Psoas muscle (tissue), 8 donors: ENCODE measurements around the gene DELE1. TPM values are rescaled to one million over a fixed set of nuclear protein-coding genes. Genes with fewer than 3 reads are reported as not detected.

ENCODE experiments used
- ATAC-seq, 4 donors: fragments of 200-7000 bp; cut with Tn5 transposase; one replicate each; pipeline ENCODE4 v1.9.1; 2020; ENCODE audit warnings: moderate library complexity in 3 of 4, mild to moderate bottlenecking in 2 of 4
- DNase-seq, 2 donors: peaks; one replicate each; pipeline ENCODE4 v3.0.0-alpha.2; 2020
- H3K27ac ChIP-seq: fragments of 200-600 bp; one replicate; pipeline ENCODE4 v1.8.0; 2022
- H3K27me3 ChIP-seq, 3 donors: fragments of 200-600 bp in 1 of 3; one replicate each; pipeline versions ENCODE4 v1.6.1 to v1.8.0; 2013 to 2022; ENCODE audit warnings: low read length in 2 of 3, mild to moderate bottlenecking in 2 of 3, moderate library complexity in 1 of 3; ENCODE audit not compliant: insufficient read depth in 3 of 3
- H3K36me3 ChIP-seq, 2 donors: fragments of 200-600 bp in 1 of 2; one replicate each; pipeline versions ENCODE4 v1.6.1 to v1.8.0; 2013 to 2022; ENCODE audit warnings: low read depth in 1 of 2, mild to moderate bottlenecking in 1 of 2, moderate library complexity in 1 of 2; ENCODE audit not compliant: insufficient read depth in 1 of 2
- H3K4me1 ChIP-seq: fragments of 200-600 bp; one replicate; pipeline ENCODE4 v1.8.0; 2022
- H3K4me3 ChIP-seq: fragments of 200-600 bp; one replicate; pipeline ENCODE4 v1.8.0; 2022; ENCODE audit warnings: mild to moderate bottlenecking
- H3K9me3 ChIP-seq: fragments of 200-600 bp; one replicate; pipeline ENCODE4 v1.8.0; 2022
- WGBS, 3 donors: extraction: QIAGEN DNeasy Blood & Tissue Kit; methylation state at CpG; one replicate each; pipeline versions ENCODE4 v1.1.6 to v1.1.7; 2013; 5-methylcytosine and 5-hydroxymethylcytosine counted together
- intact Hi-C, 2 donors: fragments of 100-400 bp; cut with DNase I; formaldehyde crosslinking; loops; one replicate each; pipeline versions ENCODE4 v1.11.0 to v1.14.2; 2022
- polyA plus RNA-seq, 3 donors: library from polyadenylated mRNA; stranded (reverse); fragments of 200-250 nt; gene quantifications; one replicate each; pipeline ENCODE4 v1.2.3, GENCODE V29; 2013
- total RNA-seq, 4 donors: library from RNA; stranded (reverse); fragmentation: NEBNext Ultra II Directional in 2 of 4; extraction: Animal tissue kit (Norgen Biotek cat#: 25700) in 2 of 4; gene quantifications; one replicate each; pipeline versions ENCODE4 v1.2.1 to v1.2.4, GENCODE V29; 2021 to 2023
- TF ChIP-seq, protein P1 (sequence below): fragments of 200-600 bp; IDR thresholded peaks from one replicate; pipeline ENCODE4 v1.8.0; 2022; ENCODE audit warnings: antibody characterized with exemption
- donor health status: healthy with polysubstance abuse.
- donor health status: DM: no; HTN: no; CAD: no; lungs with moderate emphysema.
- donor health status: Bipolar disorder and iron deficiency.
- donor health status: healthy.
- donor health status: DM: yes; HTN: yes; CAD: no.
- donor health status: DM: no; HTN: no; CAD: no.
- donor health status: DM: no; HTN: no; CAD: no.
- donor health status: DM: yes; HTN: yes; CAD: no.

The DELE1 gene
- total and polyA plus RNA-seq, 7 donors: 23.1 to 65.5 (median 40.5) TPM

DNA sequence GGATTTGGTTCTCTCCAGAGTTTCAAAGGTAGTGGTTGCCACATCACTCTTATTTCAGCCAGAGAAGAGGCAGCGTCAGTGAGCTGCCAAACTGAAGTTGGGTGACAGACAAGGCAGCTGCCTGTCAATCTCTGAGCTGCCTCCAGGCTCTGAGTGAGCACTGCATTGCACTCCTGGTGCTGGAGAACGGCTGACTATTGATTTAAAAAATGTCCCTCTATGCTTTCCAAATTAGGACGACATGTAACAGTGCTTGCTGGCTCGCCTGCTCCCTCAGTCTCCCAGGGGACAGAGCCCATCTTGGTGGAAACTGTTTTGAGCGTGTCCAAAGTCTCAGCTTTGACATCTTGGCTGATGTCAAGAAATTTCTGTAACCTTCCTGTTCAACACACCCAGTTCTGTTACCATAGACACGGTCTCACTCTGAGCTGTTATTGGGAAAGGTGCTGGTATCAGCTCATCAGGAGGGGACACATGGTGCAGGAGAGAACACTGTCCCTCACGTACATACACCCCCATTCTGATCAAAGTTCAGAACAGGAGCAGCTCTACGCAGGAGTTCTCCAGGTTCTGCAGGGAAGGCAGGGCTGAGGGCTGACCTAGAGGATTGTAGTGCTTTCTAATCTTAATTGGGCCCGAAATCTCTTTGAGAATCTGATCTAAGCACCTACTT lies 18.6 kb downstream of the DELE1 start:
- intact Hi-C loops: no loop called here
- 28 to 41% (median 30%) methylated on average over 9 of the region's 9 CpGs for WGBS, 3 donors
- TF ChIP-seq, protein P1, sequence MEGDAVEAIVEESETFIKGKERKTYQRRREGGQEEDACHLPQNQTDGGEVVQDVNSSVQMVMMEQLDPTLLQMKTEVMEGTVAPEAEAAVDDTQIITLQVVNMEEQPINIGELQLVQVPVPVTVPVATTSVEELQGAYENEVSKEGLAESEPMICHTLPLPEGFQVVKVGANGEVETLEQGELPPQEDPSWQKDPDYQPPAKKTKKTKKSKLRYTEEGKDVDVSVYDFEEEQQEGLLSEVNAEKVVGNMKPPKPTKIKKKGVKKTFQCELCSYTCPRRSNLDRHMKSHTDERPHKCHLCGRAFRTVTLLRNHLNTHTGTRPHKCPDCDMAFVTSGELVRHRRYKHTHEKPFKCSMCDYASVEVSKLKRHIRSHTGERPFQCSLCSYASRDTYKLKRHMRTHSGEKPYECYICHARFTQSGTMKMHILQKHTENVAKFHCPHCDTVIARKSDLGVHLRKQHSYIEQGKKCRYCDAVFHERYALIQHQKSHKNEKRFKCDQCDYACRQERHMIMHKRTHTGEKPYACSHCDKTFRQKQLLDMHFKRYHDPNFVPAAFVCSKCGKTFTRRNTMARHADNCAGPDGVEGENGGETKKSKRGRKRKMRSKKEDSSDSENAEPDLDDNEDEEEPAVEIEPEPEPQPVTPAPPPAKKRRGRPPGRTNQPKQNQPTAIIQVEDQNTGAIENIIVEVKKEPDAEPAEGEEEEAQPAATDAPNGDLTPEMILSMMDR: no peak
- Histone ChIP-seq H3K27me3 (peaks cover 0 to 3% (median 0%) of the 10 kb centered on the region in 3 donors), H3K4me3 (no peak overlapping the region), H3K27ac (peak overlapping the region; percentile 19), H3K36me3 (peaks cover 8 to 26% of the 10 kb centered on the region in 2 donors), H3K9me3 (no peaks in the 10 kb centered on the region), H3K4me1 (peaks cover 22% of the 10 kb centered on the region)
- peak; percentile 35 to 61 for DNase-seq
- peak; percentile 78 to 90 (median 86) for ATAC-seq

DNA sequence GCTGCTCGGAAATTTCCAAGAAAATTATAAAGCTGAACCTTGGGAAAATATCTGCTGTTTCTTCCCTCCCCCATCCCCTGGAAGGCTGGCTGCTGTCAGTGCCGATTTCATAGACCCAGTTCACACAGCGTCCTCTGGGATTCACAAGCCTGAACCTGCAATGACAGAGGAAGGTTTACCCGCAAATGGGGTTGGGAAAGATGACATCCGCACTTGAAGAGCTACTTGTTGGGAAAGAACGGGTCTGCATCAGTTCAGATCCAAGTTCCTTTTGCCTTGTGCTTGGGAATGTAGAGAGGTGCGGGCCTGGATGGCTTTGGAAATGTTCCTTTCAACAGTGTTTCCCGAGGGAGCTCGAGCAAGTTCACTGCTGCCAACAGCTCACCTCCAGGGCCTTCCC lies 20.4 kb downstream of the DELE1 start:
- Histone ChIP-seq H3K27me3 (peaks cover 0 to 4% (median 3%) of the 10 kb centered on the region in 3 donors), H3K36me3 (peaks cover 0 to 9% of the 10 kb centered on the region in 2 donors), H3K4me3 (no peak overlapping the region), H3K4me1 (peaks cover 22% of the 10 kb centered on the region), H3K27ac (no peak overlapping the region), H3K9me3 (no peaks in the 10 kb centered on the region)
- no peak for DNase-seq
- 67 to 72% (median 68%) methylated on average over 9 of the region's 9 CpGs for WGBS, 3 donors
- no peak for ATAC-seq
- TF ChIP-seq, protein P1: no peak
- intact Hi-C loops: no loop called here

DNA sequence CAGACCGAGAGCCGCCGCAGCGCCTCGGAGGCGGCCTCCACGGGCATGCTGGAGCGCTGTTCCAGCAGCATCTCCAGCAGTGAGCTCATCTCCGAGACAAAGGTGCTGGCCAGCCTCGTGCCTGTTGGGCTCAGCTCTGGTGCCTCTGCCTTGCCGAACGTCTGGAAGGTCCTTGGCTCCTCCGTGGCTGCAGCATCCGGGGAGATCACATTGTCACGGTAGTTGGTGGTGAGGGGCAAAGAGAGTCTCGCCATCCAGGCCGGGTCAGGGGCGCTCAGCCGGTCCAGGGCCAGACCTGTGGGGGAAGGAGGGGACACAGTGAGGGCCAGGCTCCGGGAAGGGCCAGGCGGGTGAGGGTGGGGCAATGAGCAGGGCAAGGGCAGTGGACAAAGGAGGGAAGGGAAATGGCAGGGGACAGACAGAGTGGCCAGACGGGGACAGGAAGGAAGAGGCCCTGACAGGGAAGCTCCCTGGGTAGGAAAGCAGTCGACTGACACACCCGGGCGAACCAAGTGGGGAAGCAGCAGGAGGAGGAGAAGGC lies 21.9 kb downstream of the DELE1 start:
- H3K36me3 ChIP-seq: no peaks in the 10 kb centered on the region
- intact Hi-C loops: no loop called here
- no peak overlapping the region for H3K27ac ChIP-seq
- TF ChIP-seq, protein P1: no peak
- H3K27me3 ChIP-seq: peaks cover 0 to 4% (median 3%) of the 10 kb centered on the region in 3 donors
- no peak overlapping the region for H3K4me3 ChIP-seq
- DNase-seq (peak in 1 of 2 donors; percentile 37), ATAC-seq (no peak)
- 27 to 33% (median 27%) methylated on average over 22 to 25 of the region's 25 CpGs for WGBS, 3 donors
- H3K4me1 ChIP-seq: peaks cover 22% of the 10 kb centered on the region
- no peaks in the 10 kb centered on the region for H3K9me3 ChIP-seq

DNA sequence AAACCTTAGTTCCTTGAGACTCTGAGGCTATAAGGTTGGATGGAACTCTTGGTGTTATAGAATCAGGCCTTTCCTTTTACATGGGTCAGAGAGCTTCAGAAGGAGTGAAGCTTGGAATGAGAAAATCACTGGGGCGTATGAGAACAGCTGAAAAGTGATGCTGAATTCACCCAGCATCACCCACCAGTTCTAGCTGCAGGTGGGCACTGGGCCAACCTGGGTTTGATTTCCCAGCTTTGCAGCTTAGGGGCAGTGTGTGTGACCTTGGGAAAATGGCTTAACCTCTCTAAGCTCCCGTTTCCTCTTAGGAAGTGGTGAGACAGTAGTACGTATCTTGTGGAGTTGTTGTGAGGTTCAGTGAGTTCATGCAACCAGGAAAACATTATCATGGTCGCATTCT lies 23.6 kb downstream of the DELE1 start:
- intact Hi-C loops: no loop called here
- Histone ChIP-seq H3K4me1 (peaks cover 14% of the 10 kb centered on the region), H3K27me3 (peaks cover 0 to 5% (median 4%) of the 10 kb centered on the region in 3 donors), H3K27ac (no peak overlapping the region), H3K36me3 (no peaks in the 10 kb centered on the region), H3K9me3 (no peaks in the 10 kb centered on the region), H3K4me3 (no peak overlapping the region)
- TF ChIP-seq, protein P1: no peak
- 71 to 79% (median 73%) methylated on average over 4 of the region's 4 CpGs for WGBS, 3 donors
- no peak for DNase-seq
- ATAC-seq: no peak
